Dermis microvascular lymphatic vessel endothelial cell (primary cell): ENCODE measurements around the gene PRKN. TPM values are rescaled to one million over a fixed set of nuclear protein-coding genes. Genes with fewer than 3 reads are reported as not detected.
"Not testable (repeated sequence)": the region's sequence is repeated elsewhere in the genome, so short reads cannot be mapped to it uniquely, and the experiment has no call there.

Source experiments
- DNase-seq, 2 donors: peaks; one replicate each; pipeline versions ENCODE4 v3.0.0 to v3.0.0-alpha.2; 2010; ENCODE audit warnings: low read depth in 2 of 2
- total RNA-seq: library from RNA; depleted of rRNA; stranded (reverse); fragments of >200 nt; gene quantifications from 2 replicates; pipeline ENCODE4 v1.2.1, GENCODE V29; 2014

The PRKN gene
- total RNA-seq, 1 donor from 2014 or later: 0.39 TPM

DNA sequence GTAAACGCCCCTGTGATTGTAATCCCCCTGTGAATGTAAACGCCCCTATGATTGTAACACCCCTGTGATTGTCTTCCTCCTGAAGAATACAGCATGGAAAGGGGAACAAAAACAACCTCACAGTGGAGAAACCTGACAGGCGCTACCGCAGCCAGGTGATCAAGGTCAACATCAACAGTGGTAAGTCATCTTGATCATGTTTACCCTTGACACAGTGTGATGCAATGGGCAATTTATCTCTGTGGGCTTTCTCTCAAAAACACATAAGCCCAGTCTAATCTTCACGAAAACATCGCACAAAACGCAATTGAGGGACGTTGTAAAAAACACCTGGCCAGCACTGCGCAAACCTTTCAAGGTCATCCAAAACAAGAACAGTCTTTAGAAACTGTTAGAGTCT, 277.2 kb downstream of the PRKN start:
- DNase-seq: no peak

DNA sequence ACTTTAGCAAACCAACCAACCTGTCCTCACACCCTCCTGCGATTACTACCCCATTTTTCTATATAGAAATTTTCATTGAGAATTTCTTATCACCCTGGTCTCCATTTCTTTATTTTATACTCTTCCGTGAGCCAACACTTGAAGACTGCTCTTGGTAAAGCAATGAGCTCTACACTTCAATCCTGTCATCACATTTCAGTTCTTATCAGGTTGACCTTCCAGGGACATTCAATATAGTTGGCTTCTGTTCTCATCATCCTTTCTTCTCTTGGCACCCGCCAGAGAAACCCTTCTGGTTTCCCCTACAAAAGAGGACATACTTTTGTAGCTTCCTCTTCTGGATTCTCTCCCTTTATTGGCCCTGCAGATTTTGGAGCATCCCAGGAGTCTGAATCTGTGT, 279.3 kb downstream of the PRKN start:
- DNase-seq: no peak

DNA sequence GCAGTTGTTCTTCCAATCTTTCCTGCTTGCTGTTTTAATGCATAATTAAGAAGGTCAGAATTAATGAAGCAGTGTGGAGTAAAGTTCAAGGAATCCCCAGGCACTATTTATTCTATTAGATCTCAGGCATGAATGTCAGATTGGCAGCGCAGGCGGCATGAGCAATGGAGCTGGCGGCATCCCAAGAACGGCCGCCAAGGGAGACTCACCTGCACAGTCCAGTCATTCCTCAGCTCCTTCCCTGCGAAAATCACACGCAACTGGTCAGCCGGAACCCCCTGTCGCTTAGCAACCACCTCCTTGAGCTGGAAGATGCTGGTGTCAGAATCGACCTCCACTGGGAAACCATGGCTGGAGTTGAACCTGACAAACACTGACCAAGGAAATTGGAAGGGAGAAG, 284.5 kb downstream of the PRKN start:
- no peak for DNase-seq

DNA sequence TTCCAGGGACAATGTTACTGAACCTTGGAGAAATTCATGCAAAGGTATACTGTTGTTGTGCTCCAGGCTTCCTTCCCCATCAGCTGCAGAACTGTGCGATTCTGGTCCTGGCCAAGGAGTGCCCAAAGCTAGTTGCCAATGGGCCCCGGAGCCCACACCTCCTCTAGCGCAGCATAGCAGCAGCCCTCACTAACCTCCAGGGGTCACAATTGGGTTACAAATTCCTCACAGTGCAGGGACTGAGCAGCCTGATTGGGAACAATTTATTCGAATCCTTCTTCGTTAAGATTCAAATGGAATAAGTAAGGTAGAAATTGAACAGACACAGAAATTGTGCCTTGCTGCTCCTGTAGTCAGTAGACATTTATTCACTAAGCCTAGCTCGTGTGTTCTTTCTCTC, 284.9 kb downstream of the PRKN start:
- DNase-seq: no peak

DNA sequence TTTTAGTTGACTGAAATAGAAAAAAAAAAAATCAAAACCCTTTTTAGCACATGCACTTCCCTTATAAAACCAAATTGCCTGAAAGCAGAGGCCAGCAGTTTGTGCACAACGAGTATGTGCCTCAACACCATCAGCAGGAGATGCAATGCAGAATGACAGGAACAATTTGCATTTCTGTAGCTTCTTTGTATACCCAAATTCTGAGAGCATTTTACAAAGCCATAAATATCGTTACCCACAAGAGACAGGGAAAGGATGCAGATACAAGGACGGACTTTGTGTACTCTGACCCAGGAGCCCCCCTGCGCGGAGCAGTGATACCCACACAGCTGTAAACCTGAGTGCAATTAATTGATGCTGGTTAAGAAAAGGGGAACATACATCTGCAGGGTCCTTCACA, 285.6 kb downstream of the PRKN start:
- no peak for DNase-seq

DNA sequence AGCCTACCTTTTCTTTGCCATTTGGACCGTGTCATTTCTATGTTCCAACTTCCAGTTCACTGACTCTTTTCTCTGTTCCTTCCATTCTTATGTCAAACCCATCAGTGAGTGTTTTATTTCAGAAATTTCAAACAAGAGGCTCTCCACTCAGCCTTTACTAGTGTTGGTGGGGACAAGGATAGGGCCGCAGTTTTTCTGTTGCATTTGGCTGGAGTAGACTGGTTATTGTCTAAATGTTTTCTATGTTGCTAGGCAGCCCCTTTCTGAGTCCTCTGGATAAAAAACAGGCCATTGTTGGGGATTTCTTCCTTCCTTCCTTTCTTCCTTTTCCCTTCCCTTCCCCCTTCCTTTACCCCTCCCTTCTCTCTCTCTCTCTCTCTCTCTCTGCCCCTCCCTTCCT, 288.6 kb downstream of the PRKN start:
- no peak for DNase-seq

DNA sequence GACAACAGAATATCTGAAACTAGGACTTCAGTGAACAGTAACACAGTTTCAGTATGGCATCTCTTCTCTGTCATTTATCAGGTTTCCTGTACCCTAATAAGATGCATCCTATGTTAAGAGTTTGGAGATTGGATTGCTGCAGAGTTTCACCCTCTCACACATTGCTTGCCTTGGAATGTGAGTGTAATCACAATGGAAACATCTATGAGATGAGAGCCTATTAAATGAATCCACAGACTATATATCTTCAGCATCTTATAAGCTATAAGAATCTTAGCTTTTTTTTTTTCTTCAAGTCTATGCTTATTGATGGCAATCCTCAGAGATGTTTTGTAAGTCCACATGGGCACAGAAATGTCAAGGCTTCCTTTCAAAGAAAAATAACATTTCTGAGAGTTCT, 292.5 kb downstream of the PRKN start:
- no peak for DNase-seq

DNA sequence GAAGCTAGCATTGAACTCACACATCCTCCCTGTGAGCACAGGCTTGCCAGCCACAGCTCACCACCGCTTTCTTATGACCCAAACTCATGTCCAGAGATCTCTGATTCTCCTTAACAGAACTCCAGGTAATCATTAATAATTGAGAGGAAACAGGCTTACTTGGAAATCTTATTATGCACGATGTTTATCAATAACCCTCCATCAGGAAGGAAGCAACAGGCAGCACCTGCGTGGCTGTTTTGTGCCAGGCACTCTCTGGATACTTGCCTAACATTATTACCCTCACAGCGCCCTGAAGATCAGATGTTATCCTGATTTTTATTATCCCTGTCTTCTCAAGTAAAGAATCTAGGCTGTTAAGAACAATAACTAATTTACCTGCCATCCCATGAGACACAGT, 306.6 kb downstream of the PRKN start:
- DNase-seq: no peak

DNA sequence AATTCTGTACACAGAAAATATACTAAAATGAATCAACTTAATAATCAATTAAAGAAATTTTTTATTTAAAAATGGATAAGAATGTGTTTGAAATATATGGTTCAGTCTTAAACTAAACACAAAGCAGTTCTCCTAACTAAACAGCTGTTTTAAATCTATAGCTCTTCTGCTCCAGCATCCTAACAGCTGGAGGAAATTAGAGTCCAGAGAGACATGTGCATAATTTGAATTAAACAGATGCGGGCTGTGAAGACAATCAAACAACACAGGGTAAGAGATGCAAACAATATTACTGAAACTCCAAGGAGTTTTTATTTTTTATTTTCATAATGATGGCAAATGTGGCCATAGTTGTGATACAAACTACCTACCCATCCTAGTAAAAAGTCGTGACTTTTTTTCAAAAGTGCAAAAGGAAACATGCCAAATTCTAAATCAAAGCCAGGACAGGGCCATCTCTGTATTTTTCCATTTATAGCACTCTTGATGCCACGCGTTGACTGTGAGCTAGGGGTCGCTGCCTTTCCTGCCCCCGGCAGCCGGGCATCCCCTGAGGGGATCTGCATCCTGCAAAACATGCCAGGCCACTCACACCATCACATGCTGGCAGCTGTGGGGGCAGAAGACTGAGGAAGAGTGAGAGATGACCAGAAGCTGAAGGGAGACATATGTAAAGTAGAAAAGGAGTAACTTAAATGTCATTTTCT, 310.6 kb downstream of the PRKN start:
- no peak for DNase-seq

DNA sequence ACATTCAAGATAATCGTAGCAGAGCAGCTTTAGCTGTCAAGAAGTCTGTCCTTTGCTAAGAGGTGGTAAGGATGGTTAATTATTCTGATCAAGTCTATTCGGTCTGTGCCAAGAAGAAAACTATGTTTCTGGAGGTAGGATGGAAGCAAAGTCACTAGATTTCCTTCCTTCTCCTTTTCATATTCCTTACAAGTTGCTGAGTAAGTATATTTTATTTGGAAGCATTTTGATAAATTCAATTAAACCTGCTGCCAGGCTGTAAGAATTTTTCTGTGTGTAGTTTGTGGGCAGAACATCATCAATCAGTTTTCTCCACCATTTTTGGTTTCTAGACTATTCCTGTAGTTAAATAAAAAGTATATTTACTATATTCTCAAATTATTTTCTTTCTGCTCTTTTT, 311.3 kb downstream of the PRKN start:
- no peak for DNase-seq

DNA sequence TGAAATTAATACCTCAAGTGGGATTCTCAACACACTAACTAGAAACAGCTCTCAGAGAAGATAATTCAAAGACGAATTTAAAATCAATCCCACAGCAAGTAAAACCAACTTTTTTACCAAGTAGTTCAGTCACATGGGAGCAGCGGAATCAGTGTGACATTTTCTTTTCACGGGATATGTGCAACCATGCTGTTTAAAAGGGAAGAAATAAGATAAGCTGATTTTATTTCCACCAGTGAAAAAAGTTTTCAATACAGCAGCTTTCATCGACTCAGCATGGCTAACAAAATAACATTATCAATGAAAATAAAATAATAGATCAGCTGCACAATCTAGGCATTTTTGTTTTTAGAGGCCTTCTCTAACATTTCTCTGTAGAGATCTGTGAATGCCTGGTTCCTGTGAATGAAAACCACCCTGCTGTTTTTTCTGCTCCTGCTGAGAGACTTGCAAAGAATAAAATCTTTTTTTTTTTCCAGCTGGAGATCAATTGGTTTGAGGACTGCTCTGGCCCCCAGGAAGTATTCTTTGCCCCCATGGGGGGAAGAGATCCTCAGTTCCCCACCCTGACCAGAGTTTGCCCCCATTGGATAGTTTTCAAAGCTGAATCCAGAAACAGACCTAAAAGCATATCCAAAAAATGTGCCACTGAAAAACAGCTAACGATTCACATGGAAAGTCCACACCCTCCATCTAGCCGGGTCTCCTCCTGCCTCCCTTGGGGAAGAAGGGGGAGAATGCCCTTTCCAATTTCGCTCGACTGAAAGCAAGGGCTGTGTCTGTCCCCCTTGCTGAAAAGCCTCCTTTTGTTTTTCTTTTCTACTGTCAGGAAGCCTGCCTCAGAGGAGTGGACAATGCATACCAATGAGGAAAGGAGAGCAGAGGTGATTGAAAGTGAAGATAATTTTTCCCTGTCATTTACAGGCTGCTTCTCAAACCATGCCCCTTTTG, 317.6 kb downstream of the PRKN start:
- DNase-seq: no peak

DNA sequence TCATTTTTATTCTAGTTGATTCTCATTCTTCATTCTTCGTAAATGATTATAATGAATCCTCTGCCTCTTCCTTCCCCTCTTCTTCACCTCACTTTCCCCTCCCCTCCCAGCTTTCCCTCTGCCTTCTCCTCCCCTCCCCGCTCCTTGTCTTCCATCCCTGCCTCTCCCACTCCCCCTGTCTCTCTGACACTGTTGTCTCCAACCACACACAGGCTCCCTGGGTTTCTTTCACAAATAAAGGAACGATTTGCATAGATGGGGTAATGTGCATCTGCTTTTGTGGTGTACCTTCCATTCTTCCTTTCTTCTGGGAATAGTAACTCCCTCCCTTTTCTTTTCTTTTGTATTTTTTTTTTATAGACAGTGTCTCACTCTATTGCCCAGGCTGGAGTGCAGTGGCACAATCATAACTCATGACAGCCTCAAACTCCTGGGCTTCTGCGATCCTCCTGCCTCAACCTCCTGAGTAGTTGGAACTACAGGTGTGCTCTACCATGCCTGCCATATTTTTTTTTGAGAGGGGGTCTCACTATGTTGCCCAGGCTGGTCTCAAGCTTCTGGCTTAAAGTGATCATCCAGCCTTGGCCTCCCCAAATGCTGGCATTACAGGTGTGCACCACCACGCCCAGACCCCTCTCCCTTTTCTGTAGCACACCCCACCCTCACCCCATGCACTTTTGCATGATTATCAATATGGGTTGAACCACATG, 318.6 kb downstream of the PRKN start:
- no peak for DNase-seq

DNA sequence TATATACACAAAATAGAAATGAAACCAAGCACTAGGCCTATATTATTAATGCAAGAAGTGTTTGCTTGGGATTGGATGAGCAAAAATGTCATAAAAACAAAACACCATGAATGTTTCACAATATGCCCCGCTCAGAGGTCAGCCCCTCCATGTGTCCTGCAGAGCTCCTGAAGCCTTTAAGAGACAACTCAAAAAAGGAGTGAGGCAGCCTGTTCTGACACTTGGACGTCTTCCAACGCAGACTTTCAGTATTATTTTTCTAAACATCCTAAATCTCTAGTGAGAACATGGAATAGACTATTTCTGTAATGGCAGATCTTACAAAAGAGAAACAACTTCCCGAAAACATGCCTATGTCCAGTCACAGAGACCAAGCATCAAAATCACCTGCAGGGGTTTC, 322.6 kb downstream of the PRKN start:
- no peak for DNase-seq

DNA sequence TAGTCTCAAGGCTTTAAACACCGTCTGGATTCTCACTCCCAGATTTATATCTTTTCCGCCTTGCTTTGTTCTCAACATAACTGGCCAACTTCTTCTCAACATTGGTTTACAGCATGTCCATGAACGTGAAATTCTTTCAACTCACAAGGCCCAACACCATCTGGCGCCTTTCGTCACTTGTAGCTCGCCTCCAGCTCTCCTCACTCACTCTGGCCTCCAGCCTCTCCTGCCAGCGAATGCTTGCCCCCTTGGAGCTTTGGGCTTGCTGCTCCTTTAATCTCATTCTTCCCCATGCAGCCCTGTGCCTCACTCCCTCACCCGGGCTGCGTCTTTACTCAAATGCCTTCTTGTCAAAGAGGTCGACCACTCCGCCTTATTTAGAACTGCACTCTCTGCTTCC, 324.5 kb downstream of the PRKN start:
- no peak for DNase-seq

DNA sequence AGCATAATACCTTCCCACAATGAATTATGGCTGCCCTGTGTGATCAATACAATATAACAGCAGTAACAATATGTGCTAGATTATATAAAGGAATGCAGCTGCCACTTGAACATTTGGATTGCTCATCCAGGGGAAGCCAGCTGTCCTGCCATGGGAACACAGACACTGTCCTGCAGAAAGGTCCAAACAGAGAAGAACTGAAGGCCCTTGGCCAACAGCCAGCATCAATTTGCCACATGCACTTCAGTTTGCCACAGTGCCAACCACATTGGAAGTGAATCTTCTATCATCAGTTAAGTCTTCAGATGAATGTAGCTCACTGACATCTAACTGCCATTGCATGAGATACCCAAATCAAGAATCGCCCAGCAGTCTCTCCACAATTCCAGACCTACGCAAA, 332.4 kb downstream of the PRKN start:
- no peak for DNase-seq

DNA sequence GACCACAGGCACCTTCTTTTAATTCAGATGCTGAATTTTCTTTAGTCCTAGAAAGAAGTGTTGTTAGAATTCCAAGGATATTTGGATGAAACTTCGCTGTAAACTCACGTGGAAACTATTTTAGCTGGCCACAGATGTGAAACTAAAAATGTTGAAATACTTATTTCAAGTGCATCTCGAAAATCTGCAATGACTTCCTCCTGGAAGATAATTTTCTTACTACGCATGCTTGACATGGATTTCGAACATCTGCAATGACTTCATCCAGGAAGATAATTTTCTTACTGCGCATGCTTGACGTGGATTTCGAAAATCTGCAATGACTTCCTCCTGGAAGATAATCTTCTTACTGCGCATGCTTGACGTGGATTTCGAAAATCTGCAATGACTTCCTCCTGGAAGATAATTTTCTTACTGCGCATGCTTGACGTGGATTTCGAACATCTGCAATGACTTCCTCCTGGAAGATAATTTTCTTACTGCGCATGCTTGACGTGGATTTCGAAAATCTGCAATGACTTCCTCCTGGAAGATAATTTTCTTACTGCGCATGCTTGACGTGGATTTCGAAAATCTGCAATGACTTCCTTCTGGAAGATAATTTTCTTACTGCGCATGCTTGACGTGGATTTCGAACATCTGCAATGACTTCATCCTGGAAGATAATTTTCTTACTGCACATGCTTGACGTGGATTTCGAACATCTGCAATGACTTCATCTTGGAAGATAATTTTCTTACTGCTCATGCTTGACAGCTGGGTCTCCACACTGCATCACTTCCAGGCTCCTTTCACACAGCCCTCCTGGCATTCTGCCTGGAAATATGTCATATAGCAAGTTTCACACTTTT, 336.4 kb downstream of the PRKN start:
- DNase-seq: not testable (repeated sequence)

DNA sequence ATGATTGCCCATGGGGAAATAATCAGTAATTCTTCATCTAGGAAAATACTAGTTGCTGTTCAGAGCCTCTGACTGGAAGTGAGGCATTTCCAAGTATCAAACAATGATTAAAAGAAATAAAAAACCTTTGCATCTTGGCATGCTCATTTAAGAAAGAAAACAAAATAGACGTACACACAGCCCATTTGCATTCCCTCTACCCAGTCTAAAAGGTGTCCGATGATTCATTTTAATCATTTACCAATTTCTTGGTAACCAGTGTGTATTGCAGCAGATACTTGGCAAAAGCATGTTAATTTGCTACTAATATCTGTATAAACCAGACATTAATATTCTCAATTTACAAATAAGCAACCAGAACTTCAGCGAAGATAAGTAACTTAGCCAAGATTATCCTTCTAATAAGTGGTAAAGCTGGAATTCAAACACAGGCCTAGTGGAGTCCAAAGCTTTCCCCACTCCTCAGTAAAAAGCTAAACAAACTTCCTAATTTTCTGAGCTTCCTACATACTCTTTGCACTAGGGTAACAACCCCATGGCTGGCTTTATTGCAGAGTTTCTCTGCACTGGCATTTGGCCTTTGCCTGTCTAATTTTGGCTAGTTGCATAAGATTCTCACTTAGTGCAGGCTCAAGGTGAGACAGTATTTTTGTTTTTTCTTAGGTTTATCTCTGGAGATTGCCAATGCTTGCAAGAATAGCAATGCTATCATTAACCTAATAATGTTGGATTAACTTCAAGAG, 338.1 kb downstream of the PRKN start:
- no peak for DNase-seq

DNA sequence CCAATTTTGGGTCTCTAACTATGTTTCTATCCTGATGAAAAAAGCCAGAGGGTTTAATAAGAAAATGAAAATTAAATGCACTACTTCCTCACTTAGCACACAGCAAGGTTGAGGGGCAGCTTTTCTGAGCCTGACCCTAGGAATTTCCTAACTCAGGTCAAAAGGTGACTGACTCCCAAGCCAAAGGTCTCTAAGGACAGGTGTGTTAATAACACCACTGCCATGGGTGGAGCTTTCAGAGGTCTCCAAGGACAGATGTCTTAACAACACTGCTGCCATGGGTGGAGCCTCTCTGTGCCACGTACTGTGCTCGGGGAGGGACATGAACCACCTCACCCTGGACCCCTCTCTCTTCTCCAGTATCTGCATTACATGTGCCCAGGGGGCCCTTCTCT, 339.2 kb downstream of the PRKN start:
- DNase-seq: no peak

DNA sequence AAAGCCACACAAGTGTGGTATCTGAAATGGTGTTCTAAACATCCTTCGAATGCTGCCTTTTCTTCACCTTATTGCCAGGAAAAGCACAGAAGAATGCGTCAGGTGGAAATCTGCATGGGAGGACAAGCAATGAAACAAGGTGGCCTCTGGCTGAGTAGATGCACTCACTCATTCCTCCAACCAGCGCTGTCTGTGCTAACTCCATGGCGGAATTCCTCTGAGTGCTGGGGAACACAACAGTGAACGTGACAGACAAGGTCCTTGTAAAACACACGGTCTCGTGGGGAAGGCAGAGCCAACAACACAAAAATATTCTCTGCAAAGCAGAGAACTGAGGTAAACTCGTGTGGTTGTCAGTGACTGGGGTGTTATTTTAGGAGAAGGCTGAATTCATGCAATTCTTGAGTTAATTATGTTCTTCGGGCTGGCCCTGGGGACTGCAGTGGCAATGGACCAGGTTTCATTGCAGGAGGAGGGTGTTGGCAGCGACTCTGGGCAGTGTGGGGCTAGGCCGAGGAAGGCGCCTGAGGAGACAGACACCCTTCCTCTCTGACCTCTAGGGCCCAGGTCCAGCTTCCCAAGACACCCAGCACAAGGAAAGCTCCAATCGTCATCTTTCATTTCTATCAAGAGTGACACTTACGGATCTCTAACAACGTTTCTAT, 339.7 kb downstream of the PRKN start:
- no peak for DNase-seq

DNA sequence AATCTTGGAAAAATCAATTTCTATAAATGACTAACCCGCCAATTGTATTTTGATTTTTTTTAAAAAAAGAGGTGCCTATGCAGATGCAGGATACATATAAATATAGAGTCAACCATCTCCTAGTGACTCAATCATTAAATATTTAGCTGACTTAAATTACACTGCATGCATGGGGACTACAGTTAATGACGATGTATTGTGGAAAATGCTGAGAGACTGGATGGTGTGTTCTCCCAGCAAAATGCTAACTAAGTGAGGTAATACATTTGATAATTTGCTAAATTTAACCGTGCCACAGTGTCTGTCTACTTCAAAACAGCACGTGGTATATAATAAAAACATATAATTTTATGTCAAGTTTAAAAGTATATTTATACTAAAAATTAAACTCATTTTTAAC, 341.6 kb downstream of the PRKN start:
- DNase-seq: no peak
